NCI-H2227 treated with DMSO at 0.1 percent for 48 hours (cell line): ENCODE results near the gene NRSN1.

ENCODE experiments used
- DNase-seq: peaks from one replicate; lab custom pipeline; 2025; lab: John Stamatoyannopoulos, UW

NRSN1 gene, protein sequence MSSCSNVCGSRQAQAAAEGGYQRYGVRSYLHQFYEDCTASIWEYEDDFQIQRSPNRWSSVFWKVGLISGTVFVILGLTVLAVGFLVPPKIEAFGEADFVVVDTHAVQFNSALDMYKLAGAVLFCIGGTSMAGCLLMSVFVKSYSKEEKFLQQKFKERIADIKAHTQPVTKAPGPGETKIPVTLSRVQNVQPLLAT

DNA sequence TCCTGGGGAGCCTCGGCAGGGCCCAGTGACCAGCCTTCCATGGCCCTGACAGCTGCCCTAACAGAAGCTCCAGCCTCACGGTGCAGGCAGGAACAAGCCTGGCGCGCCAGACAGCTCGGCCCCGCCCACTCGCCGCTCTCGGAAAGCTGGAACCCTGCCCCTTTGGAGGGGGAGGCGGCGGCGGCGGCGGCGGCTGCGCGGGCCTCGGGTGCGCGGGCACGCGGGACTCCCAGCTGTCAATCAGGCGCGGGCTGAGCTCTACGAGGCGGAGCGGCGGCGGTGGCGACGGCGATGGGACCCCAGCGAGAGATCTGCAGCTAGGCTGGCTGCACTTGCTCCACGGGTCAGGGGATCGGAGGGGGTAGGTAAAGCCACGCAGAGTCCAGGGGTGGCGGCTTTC, at the start of gene NRSN1:
Gene NRSN1 (plus strand): TSS at position 236 of the 400 bp plus-strand sequence. CDS start 8,113 bp downstream, outside the sequence.
- DNase-seq: peak; percentile 89

DNA sequence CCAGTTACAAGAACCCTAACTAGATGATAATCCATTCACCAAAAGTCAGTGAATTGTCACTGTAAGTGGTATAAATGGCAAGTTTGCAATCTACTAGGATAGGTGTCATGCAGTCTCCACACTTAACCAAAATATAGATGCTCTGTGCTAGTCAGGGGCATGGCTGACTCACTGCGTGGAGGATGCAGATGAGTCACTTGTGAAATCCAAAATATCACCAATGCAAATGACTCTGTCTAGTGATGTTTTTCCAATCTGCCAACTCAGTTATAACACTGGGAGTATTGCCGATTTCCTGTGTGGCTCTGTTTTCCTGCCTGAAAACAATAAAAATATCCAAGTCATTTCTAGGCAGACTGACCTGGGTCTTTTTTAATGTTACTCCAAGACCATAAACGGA, 47.8 kb upstream of the NRSN1 start:
- DNase-seq: no peak

- DNase-seq: no peak
Measured at GRCh38 chr6:24079076-24079475, 46.9 kb upstream of the NRSN1 start.

- no peak for DNase-seq
Measured at GRCh38 chr6:24080711-24081110, 45.3 kb upstream of the NRSN1 start.

- DNase-seq: peak; percentile 37
Measured at GRCh38 chr6:24089736-24090135, 36.3 kb upstream of the NRSN1 start.

- DNase-seq: no peak
Measured at GRCh38 chr6:24092407-24092806, 33.6 kb upstream of the NRSN1 start.

DNA sequence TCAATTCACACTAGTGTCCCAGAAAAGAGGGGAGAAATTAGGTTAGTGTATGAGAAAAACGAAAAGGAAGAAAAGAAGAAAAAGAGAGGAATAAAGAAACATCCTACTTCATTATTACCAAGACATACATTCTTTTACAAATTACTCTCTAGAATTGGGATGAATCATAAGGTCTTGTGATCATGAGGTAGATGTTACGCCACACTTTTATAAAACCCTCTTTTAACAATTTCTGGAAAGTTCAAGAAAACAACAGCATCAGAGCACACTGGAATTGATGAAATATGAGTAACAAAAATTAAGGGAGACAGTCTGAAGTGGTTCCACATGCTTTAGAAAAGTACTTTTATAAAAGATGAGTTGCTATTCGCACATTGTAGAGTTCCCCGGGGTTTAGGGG, 32.6 kb upstream of the NRSN1 start:
- DNase-seq: no peak

GRCh38 chr6:24099181-24099580, 26.8 kb upstream of the NRSN1 start:
- DNase-seq: no peak

DNA sequence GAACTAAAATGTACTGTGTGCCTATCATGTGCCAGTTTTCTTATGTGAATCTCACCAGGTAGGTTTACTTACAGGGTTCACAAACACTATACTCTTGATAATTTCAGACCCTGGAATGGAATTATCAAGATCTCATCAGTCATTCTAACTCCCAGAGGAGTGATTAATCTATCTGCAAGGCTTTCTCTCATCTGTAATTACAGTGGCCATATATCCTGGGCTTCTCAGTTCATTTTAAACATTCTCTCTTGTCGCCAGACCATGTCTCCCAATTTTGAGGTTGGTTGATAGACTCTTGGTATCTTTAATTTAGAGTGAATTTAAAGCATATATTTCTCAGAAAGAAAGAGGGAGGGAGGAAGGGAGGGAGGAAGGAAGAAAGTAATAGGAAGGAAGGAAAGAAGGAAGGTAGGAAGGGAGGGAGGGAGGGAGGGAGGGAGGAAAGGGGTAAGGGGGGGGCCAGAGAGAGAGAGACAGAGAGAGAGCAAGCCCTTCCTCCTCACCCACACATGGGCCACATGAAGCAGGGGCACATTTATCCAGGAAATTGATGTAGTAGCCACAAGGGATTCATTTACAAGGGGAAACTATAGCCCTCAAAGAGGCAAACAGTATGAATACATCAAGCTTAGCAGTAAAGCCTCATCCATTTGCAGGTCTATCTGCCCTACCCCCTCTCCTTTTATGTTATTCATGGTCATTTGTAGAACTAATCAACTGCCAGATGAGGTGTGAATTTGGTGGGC, 25.8 kb upstream of the NRSN1 start:
- no peak for DNase-seq

DNA sequence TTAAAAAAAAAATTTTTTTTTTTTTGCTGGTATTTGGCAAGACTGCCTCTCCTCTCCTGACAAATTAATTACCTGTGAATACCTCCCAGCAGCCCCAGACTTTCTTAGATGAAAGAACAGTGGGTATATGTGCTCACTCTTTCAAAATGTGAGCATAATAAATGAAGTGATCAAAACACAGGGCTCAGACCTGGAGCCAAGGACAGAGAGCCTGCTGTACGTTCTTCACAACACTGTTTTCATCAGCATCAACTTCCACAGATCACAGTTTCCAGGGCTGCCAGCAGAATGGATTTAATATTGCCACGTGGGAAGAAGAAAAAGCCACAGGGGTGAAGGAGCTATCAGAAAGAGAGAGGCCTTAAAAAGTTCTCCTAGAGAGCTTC, 25.3 kb upstream of the NRSN1 start:
- no peak for DNase-seq

- DNase-seq: no peak
Measured at GRCh38 chr6:24105191-24105590, 20.8 kb upstream of the NRSN1 start.

- no peak for DNase-seq
Measured at GRCh38 chr6:24106291-24106690, 19.7 kb upstream of the NRSN1 start.

DNA sequence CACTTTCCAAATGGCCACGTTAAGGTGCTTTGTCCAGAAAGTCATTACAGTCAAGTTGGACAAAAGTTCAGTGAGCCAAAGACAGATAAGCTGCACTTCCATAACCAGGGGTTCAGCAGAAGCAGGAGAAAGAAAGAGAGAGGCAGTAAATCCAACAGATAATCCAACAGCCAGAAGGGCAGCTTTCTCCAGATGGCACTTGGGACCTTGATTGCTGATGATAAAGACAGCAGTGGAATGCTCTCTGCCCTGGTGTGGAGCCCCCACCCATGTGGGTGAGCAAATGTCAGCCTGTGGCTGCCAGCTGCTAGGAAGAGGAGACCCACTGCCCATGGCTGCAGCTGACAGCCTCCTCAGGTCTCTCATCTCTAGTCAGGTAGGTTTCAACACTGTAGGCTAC, 18.7 kb upstream of the NRSN1 start:
- no peak for DNase-seq

DNA sequence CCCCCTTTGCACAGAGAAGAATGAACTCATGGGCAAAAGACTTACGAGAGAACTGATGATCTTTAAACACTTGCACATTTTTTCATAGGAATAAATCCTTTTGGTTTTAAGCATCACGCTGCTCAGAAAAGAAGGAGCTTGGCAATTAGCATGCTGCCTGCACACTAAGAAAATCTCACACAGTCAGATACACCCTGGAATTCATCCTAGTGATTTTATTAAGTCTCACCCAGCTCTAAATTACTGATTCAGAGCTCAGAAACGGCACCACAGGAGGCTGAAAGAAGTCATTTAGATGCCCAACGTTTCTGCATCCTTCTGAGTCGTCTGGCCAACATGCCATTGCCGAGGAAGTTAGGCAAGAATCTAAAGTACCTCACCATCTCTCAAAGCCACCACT, 18.0 kb upstream of the NRSN1 start:
- DNase-seq: no peak

DNA sequence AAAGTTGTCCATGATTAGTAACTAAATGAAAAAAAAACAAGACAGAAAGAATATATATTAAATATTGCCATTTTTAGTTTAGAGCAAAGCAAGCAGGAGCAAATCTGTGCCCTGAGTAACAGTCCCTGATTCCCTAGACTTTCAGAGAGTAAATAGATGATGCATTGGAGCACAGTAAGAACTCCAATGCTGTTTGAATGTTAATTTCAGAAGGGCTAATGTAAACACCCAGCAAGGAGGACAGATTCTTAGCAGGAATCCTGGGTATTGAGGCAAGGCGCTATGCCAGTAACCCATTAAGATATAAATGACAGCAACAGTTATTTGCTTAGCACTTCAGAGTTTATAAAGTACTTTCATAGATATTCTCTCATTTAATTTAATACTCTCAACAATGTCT, 15.6 kb upstream of the NRSN1 start:
- no peak for DNase-seq

GRCh38 chr6:24113891-24114290, 12.1 kb upstream of the NRSN1 start:
- DNase-seq: no peak

- DNase-seq: no peak
Measured at GRCh38 chr6:24117021-24117420, 9.0 kb upstream of the NRSN1 start.

GRCh38 chr6:24122139-24122538, 3.9 kb upstream of the NRSN1 start:
- DNase-seq: no peak

- peak; percentile 14 for DNase-seq
Measured at GRCh38 chr6:24126586-24127192, 674 bp downstream of the NRSN1 start.

- DNase-seq: no peak
Measured at GRCh38 chr6:24127316-24127715, 1.3 kb downstream of the NRSN1 start.

- no peak for DNase-seq
Measured at GRCh38 chr6:24131751-24132150, 5.7 kb downstream of the NRSN1 start.

- no peak for DNase-seq
Measured at GRCh38 chr6:24139080-24139479, 13.1 kb downstream of the NRSN1 start.

GRCh38 chr6:24139639-24140038, 13.6 kb downstream of the NRSN1 start:
- no peak for DNase-seq

DNA sequence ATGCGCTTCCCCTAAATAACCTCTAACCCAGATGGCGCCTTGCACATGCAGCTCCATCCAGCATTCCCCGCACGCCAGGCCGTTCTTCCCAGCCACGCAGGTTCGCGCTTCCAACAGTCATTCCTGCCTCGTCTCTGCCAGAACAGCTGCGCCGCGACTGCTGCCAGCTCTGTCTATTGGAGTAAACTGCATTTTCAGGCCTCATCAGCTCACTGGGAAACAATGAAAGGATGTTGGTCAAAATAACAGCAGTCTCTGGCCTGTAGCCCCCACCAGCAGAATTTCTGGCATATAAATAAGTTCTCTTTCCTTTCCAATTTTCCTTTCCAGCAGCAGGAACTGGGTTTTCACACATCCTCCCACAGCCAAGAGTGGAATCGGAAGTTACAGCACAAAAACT, 14.6 kb downstream of the NRSN1 start:
- DNase-seq: no peak
